HPDE6-E6E7 (cell line): ENCODE data around the gene SIRPB1.
"Not testable (repeated sequence)": the region's sequence is repeated elsewhere in the genome, so short reads cannot be mapped to it uniquely, and the experiment has no call there.

Source experiments
- DNase-seq: peaks from one replicate; pipeline ENCODE4 v3.0.0; 2011; ENCODE audit warnings: missing footprints; ENCODE audit errors: extremely low spot score

The SIRPB1 gene

DNA sequence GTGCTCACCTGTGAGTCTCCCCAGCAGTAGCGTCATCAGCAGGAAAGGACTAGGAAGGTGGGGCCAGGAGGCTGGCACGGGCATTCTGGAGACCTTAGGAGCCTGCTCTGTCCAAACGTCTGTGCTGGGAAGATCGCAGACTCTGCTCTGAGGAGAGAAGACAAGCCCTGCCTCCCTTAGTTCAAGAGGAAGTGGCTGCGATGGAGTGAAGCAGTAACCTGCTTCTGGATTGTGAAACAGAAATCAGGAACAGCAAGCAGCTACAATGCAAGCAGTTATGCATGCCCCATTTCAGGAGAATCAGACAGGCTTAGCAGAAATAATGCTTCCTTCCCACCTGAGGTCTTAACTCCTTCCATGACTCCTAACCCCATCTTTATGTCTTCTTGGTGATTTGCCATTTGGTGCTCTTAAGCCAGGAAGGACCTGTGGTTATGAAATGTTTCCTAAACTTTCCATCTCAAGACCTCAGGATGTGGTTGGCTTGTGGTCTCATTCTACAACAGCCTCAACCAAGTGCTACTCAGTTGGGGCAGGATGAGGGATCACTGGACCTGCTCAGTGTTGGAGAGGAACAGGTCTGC is at the start of gene SIRPB1:
Gene SIRPB1 (minus strand): TSS at position 149 of the 584 bp plus-strand sequence. CDS start 65 bp downstream, at position 84.
- no peak for DNase-seq

DNA sequence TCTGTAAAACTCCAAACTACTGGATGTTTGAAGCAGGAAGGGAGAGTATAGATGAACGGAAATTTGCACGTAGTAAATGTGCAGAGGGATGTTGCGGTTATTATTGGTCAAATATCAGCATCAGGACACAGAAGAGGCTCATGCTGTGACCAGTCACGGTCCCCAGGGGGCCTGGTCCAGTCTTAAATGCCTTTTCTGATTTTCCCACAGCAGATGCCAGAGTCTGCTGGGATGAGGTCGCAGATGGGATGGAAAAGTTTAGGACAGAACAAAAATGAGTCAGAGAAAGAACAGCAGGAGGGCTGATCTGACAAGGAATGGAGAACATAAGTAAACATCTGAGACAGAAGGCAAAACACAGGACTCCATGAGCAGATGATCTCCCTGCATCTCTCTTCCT is 49.5 kb upstream of the SIRPB1 start:
- no peak for DNase-seq

DNA sequence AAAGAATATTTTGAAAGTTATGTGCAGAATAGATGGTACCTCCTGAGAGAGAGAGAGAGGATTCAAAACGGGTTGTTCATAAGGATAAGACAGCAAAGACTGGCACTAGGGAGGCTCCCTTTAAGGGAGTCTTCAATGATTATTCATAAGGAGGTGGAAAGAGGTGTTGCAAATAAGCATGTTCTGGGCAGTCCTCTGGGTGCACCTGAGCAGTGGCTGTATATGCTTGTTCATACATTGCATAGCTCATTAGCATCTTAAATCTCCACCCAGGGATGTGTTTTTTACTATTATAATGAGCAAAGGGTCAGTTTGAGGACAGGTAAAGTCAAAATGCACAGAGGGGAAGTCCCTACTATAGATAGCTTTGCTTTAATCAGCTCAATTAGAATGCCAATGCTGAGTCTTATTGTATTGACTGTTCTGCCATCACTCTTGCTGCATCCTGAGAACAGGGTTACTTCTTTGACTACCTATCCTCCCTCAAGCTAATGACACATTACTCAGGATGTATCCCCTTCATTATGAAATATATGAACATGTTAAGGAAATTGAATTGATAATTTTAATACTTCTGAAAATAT is 47.8 kb upstream of the SIRPB1 start:
- no peak for DNase-seq

DNA sequence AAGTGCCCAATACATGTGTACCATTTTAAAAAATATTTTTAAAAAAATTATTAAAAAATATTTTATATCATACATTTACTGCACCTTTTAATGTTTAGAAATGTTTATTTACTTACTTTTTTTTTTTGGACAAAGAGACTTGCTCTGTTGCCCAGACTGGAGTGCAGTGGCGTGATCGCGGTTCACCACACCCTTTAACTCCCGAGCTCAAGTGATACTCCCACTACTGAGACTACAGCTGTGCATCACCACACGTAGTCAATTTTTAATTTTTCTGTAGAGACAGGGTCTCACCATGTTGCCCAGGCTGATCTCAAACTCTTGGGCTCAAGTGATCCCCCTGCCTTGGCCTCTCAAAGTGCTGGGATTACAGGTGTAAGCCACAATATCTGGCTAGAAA is 47.0 kb upstream of the SIRPB1 start:
- no peak for DNase-seq

DNA sequence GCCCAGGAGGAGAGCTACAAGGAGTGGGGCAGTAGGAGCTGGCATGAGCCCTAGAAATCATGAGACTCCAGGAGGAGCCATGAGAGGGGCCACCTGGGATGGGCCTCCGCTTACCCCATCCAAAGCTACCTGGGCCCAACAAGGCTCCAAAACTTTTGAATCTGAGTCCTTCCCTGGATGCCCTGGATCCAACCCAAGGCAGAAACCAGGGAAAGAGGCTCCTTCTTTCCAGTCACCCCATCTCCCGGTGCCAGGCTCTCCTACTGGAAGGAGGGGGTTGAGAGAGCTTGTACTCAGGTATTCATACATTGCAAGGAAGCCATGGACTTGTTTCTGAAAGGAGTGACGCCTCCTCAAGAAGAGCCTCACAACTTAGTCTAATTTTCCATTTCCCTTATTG is 45.5 kb upstream of the SIRPB1 start:
- DNase-seq = no peak

DNA sequence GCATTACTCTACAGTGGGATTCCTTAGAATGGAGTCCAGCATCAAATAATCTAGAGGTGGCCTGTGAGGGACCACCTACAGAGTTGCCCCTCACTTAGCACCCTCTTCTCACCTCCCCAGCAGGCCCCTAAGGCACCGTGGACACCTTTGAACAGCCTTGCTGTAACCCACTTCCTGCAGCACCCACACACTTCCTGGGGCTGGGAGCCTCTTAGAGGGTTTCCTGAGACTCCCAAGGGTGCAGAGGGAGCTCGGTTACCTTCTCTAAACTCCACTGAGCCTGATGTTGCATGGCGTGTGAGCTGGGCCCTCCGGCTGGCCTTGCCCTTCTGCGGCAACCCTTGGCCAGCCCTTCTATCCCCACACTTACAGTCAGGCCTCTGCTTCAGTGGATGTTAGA is 45.1 kb upstream of the SIRPB1 start:
- no peak for DNase-seq

DNA sequence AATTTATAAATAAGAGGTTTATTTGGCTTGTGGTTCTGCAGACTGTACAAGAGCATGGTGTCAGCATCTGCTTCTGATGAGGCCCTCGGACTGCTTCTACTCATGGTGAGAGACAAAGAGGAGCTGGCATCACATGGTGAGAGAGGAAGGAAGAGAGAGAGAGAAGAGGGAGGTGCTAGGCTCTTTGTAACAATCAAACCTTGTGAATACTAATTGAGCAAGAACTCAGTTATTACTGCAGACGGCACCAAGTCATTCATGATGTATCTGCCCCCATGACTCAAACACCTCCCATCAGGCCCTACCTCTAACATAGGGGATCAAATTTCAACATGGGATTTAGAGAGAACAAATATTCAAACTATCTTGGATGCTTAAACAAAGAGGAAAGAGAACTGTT is 44.1 kb upstream of the SIRPB1 start:
- no peak for DNase-seq

DNA sequence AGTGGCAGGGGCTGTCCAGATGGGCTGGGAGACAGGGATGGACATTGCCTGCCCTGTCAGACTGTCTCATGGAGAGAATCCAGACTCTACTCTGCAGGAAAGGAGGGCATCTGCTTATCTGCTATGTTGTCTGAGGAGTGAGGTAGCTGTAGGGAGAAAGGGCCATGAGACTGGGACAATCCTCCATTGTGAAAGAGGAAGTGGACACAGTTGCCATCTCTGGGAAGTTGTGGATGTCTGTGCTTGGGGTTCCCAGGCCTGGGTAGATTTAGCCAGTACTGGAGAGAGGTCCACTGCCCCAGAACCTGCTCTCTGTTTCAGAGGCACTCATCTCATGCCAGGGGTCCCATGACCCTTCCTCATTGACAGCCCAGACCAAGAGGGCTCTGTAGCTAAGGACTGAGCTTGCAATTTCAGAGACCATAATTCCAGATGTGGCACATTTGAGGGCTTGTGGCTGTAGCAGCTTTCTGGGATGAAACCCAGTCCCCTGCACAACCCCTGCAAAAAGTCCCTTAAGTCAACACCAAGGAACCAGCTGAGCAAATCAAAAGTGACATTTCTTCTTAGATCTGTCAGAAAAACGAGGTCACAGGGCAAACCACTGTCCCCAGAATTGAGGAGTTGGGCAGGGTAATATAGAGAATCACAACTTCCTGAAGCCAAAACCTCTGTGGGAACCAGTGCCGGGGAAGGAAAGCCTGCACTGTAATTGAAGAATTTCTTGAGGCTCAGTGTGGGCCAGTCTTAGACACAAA is 41.9 kb upstream of the SIRPB1 start:
- DNase-seq = no peak

DNA sequence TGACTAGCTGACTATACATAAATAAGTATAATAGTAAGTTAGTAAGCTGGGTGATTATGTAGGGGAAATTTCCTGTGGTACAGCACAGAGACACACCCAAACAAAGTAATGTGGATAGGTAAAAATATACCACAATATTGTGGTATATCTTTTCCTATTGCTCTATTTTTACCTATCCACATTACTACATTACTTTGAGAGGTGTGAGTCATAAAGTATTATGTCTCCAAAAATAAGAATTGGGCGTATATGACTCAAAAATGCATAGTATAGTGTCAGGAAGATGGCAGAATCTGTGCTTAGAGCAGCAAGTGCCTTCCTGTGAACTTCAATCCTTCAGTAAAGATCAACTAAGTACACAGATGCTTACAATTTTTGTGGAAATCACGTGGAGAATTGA is 40.4 kb upstream of the SIRPB1 start:
- no peak for DNase-seq

DNA sequence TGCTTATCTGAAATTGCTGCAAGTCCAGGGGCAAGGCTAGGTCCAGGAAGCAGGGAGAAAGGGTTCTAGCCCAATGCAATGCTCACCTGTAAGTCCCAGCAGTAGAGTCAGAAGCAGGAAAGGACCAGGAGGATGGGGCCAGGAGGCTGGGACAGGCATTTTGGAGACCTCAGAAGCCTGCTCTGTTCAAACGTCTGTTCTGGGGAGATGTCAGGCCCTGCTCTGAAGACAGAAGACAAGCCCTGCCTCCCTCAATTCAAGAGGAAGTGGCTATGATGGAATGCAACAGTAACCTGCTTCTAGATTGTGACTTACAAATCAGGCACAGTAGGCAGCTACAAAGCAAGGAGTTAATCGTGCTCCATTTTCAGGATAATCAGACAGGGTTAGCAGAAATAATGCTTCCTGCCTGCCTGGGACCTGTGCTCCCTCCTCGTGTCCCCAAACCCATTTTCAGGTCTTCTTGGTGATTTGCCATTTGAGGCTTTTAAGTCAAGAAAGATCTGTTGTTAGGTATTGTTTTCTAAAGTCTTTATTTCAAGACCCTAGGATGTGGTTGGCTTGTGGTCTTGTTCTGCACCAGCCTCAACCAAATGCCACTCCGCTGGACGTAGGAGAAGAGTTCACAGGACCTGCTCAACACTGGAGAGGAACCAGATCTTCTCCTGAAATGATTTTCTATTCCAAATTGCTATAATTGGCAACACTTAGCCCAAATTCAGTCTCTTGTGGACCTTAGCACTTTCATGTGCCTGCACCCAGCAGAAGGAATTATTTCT is 37.9 kb upstream of the SIRPB1 start, which contains the start of gene SIRPG:
Gene SIRPG (minus strand): TSS at position 224 of the 779 bp plus-strand sequence. CDS start 65 bp downstream, at position 159.
- no peak for DNase-seq

DNA sequence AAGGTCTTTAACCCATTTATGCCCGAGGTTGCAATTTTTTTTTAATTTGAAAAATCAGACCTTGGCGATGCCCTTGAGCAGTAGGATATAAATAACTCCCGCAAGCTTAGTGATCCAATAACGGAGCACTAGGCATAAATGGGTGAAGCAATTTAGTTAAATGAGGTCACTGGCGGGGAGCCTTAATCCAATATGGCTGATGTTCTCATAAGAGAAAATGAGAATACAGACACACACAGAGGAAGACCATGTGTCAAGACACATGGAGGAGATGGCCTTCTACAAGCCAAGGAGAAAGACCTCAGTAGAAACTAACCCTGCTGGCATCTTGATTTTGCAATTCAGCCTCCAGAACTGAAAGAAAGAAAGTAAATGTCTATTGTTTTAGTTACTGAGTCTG is 37.0 kb upstream of the SIRPB1 start:
- no peak for DNase-seq

DNA sequence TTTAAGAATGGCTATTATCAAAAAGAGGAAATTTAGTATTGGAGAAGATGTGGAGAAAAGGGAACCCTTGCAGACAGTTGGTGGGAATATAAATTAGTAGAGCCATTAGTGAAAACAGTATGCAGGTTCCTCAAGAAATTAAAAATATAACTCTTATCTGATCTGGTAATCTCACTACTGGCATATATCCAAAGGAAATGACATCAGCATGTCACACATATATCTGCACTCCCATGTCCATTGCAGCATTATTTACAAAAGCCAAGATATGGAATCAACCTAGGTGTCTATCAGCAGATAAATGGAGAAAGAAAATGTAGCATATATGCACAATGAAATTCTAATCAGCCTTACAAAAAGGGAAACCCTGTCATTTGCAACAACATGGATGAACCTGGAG is 35.2 kb upstream of the SIRPB1 start:
- no peak for DNase-seq

DNA sequence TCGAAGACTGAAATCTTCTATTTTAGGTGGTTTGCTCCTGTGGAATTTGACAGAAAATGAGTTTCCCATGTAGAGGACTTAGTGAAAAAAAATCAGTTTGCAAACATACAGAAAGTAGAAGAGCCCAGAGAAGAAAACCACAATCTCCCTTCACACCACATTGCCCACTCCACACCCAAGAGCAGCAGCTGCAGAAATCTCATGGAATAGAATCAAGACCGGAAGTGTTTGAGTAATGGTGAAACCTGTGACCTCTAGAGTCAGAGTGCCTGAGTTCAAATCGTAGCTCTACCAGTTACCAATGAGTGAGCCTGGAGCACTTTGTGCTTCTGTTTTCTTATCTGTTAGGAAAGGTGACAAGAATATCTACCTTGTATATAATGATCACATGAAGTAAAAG is 33.2 kb upstream of the SIRPB1 start:
- no peak for DNase-seq

DNA sequence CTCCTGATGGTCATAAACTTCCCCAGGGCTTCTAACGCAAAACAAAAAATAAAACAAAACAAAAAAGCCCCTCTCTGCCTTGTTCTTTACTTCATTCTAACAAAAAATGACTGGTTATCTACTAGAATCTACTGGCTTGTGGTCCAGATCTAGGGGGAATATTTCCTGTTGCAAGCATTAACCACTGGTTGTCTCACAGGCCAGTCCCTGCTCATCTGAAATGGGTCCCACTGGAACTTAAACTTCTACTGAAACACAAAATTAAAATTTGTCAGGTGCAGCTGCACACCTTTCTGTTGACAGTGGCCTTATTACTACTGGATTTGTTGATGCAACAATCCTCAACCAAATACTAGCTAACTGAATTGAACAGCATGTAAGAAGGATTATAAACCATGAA is 32.3 kb upstream of the SIRPB1 start:
- no peak for DNase-seq

DNA sequence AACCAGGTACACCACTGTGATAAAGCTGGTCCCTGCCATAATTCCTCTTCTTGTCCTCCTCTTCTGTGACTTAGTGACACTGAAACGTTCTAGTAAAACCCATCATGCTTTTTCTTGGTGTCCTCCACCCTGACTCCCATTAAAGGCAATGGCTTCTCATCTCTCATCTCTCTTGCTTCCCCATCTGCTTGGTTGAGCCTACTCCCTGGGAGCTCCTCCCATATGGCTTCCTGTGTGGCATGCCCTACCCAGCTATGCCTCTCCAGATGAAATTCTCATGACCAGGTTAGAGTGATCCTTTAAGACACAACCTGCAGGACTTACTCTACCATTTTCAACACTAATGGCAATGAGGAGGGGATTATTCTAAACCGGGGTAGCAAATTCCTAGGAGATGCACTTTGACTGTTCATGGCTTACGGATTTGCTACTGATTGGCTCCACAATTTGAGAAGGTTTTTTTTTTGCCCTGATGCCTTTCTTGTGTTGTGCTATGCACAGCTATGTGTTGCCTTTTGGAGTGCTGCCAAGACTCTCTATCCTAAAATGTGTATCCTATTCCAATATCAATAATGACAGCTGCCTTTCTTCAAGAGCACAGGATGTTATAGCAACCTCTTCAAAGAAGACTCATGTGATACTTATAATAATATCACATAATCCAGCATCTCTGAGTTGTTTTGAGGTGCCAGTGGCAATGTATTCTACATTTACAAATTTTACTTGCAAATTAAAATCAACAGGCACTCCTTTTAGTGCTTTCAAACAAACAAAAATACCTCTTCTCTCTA is 31.7 kb upstream of the SIRPB1 start:
- DNase-seq = no peak

DNA sequence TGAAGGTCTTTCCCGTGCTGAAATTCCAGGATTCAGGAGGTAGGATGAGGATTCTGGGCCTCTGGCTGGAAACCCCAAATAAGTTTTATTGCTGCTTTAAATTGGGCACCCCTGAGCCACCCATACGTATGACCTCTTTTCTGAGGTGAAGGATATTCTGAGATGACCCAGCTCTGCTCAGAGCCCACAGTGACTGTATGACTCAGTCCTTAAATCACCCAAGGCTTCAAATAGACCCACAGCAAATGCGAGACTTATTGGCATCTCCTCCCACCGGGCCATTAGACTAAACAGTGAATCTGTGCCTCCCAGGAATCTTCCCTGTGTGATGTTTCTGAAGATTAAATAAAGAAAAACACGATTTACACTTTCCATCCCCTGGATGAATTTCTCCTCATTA is 28.3 kb upstream of the SIRPB1 start:
- DNase-seq = no peak

DNA sequence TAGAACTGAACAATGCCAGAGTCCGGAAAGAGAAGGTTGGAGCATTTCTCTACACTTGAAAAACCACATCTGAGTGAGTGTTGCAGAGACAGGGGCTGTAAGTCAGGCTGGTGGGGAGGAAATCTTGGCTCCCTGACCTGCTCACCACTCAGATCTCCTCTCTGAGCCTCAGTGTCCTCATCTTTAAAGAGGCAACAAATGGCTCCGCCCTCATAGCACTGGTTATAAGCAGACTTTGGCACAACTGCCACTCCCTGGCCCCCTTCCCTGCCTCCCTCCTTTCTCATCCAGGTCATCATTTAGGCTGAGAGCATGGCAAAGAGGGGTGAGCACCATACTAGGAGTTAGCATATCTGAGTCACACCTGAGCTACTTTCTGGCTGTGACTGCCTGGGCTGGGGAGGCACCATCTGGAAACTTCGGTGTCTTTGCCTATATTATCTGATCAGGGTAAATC is 27.2 kb upstream of the SIRPB1 start:
- no peak for DNase-seq

DNA sequence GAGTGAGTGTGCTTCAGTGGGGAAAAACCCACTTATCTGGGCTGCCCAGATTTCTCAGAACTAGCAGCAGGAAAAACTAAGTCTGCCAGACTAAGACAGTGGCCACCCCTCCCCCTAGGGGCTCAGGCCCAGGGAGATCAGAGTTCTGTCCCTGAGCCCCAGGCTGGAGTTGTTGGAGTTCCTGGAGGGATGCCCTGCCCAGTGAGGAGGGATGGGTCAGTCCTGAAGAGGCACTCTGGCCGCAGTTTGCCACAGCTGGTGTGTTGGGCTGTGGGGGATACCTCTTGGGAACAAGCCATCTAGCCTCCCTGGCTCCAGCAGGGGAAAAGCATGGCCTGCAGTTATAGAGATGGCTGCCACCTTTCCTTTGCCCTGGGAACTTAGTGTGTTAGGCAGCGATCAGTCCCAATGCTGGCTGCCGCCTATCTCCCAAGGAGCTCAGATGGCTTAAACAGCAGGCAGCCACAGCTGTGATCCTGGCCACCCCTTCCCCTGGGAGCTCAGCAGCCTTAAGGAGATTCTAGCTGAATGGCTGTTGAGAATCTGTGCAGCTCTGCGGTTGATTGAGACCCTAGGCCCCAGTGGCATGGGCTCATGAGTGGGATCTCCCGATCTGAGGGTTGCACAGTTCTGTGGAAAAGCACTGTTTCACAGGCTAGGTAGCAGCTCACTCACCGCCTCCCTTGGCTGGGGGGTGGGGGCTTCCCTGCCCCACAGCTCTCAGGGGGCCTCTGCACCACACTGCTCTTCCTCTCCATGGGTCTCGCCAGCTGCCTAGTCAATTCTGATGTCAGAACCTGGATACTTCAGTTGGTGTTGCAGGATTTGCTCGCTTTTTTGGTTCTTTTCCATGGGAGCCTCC is 24.5 kb upstream of the SIRPB1 start:
- DNase-seq = no peak

DNA sequence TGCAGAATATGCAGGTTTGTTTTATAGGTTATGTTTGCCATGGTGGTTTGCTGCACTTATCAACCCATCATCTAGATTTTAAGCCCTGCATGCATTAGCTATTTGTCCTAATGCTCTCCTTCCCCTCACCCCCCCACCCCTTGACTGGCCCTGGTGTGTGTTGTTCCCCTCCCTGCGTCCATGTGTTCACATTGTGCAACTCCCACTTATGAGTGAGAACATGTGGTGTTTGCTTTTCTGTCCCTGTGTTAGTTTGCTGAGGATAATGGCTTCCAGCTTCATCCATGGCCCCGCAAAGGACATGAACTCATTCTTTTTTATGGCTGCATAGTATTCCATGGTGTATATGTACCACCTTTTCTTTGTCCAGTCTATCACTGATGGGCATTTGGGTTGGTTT is 18.8 kb upstream of the SIRPB1 start:
- DNase-seq = not testable (repeated sequence)

DNA sequence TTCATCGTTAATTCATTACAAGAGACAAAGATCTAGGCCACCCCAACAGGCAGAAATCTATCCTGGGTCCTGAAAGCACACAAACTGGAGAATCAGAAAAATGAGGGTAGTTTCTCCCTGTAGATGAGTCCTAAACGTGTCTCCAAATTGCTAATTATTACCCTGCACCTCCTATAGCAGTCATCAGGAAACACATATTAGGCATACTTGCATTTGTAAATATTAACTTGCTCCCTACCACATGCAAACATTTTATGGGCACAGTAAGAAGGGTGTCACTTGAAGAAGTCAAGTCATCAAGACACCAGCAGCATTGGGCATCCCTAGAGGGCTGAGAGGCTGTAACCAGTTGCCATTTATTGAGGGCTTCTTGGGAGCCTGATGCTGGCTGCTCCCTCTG is 17.9 kb upstream of the SIRPB1 start:
- no peak for DNase-seq

DNA sequence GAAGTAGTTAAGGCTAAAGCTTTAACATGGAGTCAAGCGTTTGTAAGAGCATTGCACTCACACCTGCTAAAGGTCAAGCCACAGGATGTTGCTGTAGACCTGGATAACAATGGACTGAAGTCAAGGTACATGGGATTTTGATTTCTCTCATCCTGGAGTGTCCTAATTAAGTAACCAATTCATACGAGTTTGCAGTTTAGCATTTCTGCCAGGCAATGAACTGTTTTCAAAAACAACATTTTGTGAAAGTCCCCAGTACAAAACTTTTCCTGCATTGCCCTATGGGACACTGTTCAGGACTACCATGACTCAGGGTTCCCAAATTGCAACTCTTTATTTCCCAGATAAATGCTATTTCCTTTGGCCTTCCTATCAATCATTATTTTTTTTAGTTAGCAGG is 17.4 kb upstream of the SIRPB1 start:
- no peak for DNase-seq
